GM21576 (cell line): Measurements from ENCODE around the gene RHBDD3.

ENCODE experiments used
- ATAC-seq: cut with Tn5 transposase; IDR thresholded peaks from one replicate; pipeline ENCODE4 v1.9.1; 2021; ENCODE audit warnings: mild to moderate bottlenecking, moderate library complexity; ENCODE audit not compliant: unreplicated experiment

The RHBDD3 gene

DNA sequence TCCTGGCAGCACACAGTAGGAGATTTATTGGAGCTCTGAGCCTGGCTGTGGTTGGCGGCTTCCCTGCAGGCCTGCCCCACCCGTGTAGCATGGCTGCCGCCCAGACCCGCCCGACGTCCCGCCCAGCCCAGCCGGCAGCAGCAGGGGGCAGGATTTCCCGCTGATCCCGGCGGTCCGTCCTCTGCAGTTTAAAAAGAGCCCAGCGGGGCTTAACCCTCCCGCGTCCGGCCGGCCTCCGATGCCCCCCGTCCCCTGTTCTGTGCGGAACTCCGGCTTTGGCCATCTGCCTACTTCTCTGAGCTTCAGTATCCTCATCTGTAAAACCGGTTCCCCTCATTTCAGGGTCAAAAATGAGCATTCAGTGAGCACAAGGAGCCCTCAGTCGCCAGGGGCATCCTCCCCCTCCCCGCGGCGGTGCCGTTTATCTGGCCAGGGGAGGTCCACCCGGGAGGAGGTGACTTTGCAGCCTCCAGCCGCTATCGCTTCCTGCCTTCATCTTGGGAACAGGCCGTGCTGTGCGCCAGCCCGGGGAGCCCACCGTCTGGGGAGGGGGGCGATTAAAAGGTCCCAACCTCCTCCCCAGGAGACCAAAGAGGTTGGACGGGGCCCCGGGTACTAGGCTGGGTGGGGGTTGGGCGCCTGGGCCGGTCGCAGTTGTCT is 38.5 kb upstream of the RHBDD3 start, which contains the start of gene GAS2L1:
Gene GAS2L1 (plus strand): TSS at position 476 of the 660 bp plus-strand sequence. CDS start 1,456 bp downstream, outside the sequence.
- ATAC-seq, result no peak

DNA sequence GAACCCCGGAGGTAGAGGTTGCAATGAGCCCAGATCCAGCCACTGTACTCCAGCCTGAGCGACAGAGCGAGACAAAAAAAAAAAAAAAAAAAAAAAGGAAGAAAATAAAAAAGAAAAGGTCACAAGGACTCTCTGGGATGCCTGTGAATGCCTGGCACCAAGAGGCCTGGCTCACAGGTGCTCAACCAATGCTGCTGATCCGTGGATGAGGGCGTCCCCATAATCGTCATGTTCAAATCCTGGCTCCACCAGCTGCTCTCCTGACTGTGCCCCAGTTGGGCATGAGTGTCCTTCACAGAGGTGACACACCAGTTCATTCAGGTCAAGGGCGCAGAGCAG is 38.0 kb upstream of the RHBDD3 start:
- ATAC-seq, result no peak

DNA sequence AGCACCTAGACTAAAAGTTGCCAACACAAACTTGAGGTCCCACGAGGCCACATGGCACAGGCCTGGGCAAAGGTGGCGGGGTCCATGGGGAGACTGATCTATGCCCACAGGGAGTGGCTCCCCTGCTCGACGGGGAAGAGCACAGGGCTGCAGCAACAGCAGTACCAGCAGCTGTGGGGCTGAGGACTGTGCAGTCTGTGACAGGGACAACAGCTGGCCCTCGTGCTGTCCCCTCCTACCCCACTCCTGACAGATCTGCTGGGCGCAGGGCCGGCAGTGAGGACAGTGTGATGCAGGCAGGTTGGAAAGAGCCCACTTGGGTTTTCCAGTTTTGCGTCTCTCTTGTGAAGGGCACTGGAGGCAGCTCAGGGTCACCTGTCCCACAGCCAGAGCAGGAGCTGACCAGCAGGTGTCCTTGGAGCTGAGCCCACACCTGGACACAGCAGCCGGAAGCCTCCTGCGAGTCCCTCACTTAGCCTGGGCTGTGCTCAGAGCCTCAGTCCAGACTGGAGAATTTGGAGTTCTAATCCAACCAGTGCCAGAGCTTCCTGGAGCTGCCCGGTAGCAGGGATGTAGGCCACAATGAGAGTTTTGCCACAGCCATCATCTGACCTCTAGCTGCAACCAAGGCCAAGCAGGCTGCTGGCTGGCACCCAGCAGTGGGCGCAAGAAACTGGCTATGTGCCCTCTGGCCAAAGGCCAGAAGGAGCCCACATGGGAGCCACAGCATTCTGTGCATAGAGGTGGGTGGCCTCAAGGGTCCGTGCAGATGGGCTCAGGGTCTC is 35.1 kb upstream of the RHBDD3 start:
- ATAC-seq, result no peak

DNA sequence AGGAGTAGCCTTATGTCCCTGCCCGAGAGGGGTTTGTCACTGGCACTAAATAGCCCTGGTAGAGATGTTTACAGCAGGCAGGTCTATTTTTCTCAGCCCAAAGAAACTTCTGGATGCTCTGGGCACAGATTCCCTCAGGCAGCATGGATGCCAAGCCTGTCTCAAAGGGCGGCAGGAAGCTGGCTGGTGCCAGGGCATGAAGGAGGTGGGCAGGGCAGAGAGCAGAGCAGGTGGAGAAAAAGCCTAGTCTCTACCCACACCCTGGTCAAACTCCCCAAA is 34.6 kb upstream of the RHBDD3 start:
- ATAC-seq, result no peak

DNA sequence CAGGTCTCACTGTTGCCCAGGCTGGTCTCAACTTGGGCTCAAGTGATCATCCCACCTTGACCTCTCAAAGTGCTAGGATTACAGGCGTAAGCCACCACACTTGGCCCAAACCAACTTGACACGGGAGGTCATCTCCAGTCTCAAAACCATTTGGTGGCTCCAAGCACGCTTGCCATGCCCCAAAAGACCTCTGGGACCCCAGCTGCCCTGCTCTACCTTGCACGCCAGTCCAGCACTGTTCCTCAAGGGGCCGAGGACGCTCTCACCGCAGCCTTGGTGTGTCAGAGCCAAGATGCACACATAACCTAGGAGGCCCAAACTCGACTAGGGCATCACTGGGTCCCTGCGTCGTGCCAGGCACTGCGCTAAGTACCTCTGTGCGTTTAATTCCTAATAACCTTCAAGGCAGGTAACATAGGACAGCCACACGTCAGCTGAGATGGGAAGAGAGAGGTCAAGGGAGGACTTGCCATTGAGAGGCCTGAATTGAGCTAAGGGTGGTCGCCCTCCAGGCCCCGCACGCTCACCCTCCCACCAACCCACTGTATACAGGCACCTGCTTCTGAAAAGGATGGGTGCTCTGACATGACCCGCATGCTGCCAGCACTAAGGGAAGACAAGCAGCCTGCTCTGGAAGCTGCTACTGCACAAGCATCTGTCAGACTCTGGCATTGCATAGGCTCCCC is 34.1 kb upstream of the RHBDD3 start:
- ATAC-seq, result no peak

DNA sequence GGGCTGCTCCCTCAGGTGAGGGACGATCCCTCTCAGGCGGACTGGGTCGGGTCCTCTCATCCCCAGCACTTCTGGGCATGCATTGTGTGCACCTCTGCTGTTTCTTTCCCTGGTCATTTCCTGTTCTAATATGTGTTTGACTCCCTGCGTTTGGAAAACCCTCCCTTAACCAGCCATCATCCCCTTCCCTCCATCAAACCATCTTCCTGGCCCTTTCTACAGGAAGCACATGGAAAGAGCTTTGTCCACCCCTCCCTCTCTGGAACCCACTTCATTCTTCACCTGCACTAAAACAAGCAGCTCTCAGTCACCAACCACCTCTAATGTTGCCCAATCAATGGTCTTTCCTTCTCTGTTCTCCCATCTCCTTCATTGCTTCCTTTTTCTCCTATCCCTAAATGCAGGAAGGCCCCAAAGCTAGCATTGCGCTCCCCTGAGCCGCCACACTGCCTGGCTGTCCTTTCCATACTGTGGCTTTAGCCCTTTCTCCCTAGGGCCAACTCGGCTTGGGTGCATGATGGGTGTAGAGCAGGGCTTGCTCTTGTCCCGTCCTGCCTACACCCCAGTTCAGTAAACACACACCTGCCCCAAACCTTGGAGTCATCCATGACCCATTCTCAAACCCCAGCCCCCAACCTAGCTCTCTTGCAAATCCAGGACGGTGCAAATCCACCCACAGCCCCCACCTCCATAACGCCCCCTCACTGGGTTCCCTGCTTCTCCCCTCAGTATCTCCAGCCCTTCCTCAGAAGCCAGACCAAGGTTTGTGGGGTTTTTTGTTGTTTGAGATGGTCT is 33.2 kb upstream of the RHBDD3 start:
- ATAC-seq, result no peak

DNA sequence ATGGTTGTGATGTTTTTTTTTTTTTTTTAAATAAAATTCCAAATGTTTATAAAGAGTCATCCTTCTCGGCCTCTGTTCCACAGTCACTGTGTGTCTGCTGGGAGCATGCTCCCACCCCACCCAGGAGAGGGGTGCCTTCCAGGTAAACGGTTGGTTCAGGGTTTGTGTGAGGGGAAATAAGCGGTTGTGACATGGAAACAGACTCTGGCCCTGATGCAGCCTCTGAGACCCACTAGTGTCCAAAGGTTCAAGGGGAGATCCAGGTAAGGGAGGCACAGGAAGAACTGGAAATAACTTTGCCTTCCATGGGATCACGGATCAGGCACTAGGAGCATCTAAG is 32.7 kb upstream of the RHBDD3 start:
- no peak for ATAC-seq

DNA sequence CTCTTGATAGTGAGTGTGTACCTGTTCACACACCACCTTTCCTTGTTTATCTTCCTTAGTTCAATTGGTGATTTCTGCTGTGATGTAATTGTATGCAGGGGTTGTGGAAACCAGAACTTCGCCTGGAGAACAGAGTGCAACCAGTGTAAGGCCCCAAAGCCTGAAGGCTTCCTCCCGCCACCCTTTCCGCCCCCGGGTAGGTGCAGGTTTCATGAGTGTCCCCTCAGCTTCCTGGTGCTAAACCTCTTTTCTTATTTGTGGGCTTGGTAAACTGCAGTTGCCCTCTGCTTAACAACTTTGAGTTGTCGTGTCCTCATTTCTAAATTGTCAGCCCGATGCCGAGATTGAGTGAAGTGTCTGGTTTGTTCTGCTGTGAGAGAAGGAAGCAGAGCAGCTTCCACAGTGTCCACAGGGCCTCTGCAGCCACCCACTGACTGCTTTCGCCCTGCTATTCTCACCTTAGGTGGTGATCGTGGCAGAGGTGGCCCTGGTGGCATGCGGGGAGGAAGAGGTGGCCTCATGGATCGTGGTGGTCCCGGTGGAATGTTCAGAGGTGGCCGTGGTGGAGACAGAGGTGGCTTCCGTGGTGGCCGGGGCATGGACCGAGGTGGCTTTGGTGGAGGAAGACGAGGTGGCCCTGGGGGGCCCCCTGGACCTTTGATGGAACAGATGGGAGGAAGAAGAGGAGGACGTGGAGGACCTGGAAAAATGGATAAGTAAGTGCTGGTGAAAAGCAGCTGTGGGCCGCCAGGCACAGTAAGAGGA is 31.5 kb upstream of the RHBDD3 start:
- no peak for ATAC-seq

DNA sequence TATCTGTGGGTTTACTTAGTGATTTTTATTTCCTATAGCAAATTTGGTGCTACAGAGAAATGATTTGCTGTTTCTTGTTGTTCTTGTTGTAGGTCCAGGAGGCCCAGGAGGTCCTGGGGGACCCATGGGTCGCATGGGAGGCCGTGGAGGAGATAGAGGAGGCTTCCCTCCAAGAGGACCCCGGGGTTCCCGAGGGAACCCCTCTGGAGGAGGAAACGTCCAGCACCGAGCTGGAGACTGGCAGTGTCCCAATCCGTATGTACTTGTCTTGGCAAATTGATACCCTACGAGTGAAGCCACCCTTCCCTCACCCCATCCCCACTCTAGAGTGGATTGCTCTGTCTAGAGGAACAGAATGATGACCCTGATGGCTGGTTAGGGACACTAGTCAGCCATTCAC is 30.9 kb upstream of the RHBDD3 start:
- no peak for ATAC-seq

DNA sequence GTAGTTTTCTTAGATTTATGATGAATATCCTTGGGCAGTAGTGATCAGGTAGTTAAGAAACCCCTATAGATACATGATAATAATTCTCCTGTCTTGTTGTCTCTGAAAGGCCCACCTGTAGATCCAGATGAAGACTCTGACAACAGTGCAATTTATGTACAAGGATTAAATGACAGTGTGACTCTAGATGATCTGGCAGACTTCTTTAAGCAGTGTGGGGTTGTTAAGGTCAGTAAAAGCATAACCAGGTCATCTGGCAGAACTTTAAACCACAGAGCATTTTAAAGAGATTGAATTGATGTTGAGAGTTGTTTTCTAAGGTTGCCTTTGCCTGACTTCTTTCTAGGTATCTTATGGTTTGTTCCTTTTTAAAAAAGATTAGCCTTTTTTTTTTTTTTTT is 24.6 kb upstream of the RHBDD3 start:
- ATAC-seq, result no peak

DNA sequence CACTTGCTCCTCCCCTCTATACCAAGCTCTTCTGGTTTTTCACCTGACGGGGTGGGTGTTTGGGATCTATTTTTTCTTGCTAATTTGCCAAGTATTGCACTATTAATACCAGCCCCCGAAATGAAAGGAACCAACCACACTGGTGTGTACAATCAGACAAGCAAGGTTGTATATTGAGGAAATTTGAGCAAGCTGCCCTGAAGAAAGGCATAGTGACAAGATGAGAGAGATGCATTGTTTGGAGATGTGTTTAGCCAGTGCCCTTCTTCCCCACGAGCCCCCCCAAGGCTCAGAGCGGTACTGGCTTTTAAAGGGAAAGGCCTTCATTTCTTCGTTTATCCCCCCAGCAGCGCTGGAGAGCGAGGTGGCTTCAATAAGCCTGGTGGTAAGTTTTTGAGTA is 23.4 kb upstream of the RHBDD3 start:
- no peak for ATAC-seq

DNA sequence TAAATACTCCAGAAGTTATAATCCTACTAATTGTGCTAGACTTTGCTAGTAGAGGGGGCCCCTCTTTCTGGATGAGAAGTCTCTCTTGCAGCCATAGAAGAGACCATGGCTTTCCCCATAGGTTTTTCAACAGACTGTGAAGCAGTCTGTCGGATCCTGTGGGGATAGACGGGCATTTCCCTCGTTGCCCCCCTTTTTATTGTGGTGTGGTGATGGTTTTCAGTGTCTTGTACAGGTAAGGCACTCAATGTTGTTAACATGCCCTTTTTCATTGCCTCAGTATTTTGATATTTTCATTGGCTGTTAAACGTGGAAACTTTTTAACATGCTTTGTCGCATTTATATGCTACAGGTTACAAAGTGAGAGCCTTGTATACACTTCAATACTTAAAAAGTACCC is 22.3 kb upstream of the RHBDD3 start:
- ATAC-seq, result no peak

DNA sequence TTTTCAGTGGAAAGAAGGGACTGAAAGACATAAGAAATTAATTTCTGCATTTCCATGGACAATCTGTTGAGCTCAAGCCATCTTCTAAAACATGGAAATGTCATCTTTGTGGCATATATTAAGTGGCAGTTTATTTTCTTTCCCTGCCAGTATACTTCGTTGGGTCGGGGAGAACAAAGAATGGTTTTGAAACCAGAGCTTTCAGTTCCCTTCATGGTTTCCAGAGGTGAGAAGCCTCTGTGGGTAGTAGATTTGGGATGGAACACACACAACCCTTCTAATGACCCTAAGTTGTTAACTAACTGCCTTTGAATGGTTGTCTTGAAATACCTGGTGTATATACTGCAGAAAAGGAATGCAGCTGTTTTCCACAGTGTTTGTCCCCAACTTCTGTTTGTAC is 21.1 kb upstream of the RHBDD3 start:
- no peak for ATAC-seq

DNA sequence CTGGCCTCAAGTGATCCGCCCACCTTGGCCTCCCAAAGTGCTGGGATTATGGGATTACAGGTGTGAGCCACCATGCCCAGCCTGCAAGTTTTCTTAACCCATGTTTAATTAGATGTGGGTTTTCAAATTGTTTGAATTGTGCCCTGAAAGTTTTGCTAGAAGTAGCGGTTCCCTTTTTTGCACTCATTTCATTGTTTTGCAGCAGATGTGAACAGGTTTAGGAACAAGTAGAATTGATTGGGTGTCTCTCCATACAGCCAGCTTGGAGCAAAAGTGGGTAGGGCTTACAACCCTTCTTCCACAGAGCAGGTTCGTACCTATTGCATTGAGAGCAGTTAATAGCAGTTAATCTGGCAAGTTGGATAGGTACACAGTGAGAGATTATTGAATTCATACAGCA is 16.4 kb upstream of the RHBDD3 start:
- no peak for ATAC-seq

DNA sequence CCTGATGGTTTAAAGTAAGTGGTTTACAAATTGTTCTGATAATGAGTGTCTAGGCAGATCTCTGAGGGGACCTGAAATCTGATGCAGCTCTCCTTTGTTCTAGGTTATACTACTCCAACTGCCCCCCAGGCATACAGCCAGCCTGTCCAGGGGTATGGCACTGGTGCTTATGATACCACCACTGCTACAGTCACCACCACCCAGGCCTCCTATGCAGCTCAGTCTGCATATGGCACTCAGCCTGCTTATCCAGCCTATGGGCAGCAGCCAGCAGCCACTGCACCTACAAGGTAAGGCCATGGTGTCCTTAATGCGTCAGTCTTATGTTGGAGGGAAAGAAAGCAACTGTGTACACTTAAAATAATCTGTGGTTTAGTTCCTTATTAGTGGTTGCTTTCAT is 10.1 kb upstream of the RHBDD3 start:
- no peak for ATAC-seq

DNA sequence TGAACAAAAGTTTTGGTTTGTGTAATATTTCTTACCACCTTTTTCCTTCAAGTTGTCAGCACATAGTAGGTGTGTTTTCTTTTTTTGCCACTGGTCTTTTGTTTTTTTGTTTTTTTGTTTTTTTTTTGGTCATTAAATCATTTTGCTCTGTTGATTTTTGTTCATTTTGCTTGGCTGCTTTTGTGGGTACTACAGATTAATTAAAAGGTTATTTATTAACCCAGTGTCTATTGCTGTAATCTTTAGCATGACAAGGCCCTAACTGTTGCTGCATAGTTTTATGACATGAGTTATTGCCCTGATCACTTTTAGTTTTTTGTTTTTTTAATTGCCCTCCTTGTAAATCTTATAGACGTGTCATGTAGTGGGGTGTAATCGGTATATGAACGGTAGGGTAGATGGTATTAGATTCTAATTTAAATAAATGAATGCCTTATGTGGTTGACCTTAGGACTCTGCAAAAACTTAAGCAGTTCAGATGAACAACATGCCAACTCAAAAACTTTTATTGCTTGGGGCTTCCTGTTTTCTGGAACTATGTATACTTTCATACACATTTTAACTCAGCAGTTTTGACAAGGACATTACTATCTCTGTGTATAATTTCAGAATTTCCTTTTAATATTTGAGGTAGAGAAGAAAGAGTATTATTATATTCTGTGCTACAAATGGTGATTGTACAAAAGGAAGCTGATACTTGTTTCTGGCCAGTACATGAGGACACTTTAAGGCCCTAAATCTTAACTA is 8.2 kb upstream of the RHBDD3 start:
- no peak for ATAC-seq

DNA sequence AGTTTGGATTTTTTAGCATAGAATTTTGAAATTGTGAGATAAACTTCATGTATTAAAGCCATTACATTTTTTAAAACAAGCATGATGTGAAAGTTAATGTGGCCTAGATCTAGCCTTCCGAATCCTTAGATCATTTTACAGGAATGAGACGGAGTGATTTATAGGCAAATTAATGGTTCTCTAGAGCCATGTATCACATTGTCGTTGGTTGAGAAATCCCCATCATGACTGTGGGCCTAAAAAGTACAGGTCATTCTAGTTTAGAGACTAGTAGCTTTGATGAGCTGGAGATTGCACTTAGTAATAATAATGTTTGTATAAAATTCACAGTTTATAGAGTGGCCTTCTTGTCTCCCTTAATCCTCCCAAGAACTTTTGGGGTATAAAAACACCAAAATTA is 7.4 kb upstream of the RHBDD3 start:
- no peak for ATAC-seq

DNA sequence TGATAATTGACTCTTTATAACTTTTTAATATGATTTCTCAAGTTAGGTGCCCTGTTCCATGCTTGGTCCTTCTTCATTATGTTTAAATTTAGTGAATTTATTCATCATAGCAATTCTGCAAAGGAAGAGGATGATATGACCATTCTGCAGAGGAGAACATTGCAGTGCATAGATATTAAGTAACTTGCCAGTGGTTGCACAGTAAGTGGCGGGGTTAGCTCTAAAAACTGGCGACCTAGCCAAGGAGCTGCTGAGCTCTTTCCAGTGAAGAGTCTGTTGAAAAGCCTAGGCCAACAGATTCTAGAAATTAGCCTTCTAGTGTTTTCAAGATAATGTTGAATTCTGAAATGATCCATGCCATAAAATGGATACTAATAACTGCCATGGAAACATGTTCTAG is 4.8 kb upstream of the RHBDD3 start:
- no peak for ATAC-seq

DNA sequence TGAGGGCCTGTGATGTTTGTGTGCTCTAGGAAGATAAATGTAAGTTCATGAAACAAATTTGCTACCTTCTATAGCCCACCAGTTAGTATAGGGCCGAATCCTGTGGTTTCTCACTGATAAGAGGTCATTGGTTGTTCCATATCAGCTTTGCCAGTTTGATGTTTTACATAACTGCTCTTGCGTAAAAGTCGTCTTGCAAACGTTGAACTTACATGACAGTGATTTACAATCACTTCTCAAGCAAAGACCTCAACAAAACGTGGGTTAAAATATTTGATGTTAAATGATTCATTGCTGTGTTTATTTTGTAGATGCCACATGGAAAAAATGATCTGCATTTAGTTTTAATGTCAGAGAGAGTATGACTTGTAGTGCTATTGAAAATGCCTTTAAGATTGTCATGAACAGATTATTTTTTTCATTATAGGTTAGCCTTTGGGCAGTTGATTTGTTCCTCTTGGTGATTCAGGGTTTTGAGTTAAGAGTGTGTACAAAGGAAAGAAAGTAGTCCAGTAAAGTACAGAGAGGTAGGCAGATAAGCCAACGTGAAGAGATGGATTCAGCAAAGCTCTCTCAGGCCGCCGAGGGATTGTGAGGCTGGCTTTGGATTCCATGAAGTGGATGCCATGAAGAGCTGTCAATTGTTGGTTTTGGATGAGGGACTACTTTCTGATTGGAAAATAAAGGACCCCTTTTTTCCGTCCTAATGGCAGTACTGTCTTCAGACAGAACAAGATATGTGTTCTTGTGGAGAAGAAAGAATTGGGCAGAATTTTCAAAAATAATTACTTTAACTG is 2.9 kb upstream of the RHBDD3 start:
- ATAC-seq, result no peak
